ENCODE data around the gene TRHDE. TPM values are rescaled to one million over a fixed set of nuclear protein-coding genes. Genes with fewer than 3 reads are reported as not detected.

TRHDE gene
- total RNA-seq, 4 donors from 2014 or later = 0.77 to 31.2 (median 12.9) TPM

GRCh38 chr12:72297666-72298065 lies 25.5 kb downstream of the TRHDE start:
- TF ChIP-seq CTCF (IDR thresholded peaks at IDR 0.05) (no peak), POLR2A (IDR thresholded peaks at IDR 0.05) (no peak)
- Histone ChIP-seq H3K27ac (no peak overlapping the region), H3K27me3 (no peaks in the 10 kb centered on the region), H3K9me3 (no peaks in the 10 kb centered on the region), H3K4me1 (no peaks in the 10 kb centered on the region), H3K36me3 (no peaks in the 10 kb centered on the region), H3K4me3 (no peak overlapping the region)
- intact Hi-C loops (cut with DNase I; ENCODE audit: low total_unique reads) = no loop called here
- no peak for DNase-seq

GRCh38 chr12:72300728-72301127 lies 28.6 kb downstream of the TRHDE start:
- intact Hi-C loops (cut with DNase I; ENCODE audit: low total_unique reads) = no loop called here

DNA sequence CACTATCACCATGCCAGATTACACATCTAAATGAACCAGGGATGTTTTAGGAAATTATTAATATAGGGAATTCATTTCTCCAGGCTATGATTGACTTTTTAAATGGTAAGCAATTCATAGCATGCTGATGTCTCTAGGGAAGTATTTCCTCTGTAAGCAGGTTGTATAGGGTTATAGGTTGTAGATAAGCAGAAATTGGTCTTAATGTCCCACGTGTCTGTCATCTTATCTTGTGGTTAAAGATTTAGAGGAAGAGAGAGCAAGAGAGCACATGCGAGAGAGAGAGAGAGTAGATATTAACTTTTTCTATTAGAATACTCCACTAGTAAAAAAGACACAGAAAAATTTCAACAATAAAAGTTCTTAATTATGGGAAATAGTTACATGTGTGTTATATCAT lies 32.6 kb downstream of the TRHDE start:
- no peaks in the 10 kb centered on the region for H3K4me1 ChIP-seq
- H3K36me3 ChIP-seq = no peaks in the 10 kb centered on the region
- no peaks in the 10 kb centered on the region for H3K9me3 ChIP-seq
- intact Hi-C loops (cut with DNase I; ENCODE audit: low total_unique reads) = no loop called here
- no peaks in the 10 kb centered on the region for H3K27me3 ChIP-seq
- no peak for DNase-seq
- no peak overlapping the region for H3K4me3 ChIP-seq
- TF ChIP-seq CTCF (IDR thresholded peaks at IDR 0.05) = no peak
- no peak for TF ChIP-seq POLR2A (IDR thresholded peaks at IDR 0.05)
- no peak overlapping the region for H3K27ac ChIP-seq

More at GRCh38 chr12:72300728-72301127, 28.6 kb downstream of the TRHDE start:
- H3K27ac ChIP-seq = no peak overlapping the region
- DNase-seq = no peak
- no peaks in the 10 kb centered on the region for H3K36me3 ChIP-seq
- no peak overlapping the region for H3K4me3 ChIP-seq
- TF ChIP-seq CTCF (IDR thresholded peaks at IDR 0.05) (no peak), POLR2A (IDR thresholded peaks at IDR 0.05) (no peak)
- H3K27me3 ChIP-seq = no peaks in the 10 kb centered on the region
- no peaks in the 10 kb centered on the region for H3K9me3 ChIP-seq
- H3K4me1 ChIP-seq = no peaks in the 10 kb centered on the region

DNA sequence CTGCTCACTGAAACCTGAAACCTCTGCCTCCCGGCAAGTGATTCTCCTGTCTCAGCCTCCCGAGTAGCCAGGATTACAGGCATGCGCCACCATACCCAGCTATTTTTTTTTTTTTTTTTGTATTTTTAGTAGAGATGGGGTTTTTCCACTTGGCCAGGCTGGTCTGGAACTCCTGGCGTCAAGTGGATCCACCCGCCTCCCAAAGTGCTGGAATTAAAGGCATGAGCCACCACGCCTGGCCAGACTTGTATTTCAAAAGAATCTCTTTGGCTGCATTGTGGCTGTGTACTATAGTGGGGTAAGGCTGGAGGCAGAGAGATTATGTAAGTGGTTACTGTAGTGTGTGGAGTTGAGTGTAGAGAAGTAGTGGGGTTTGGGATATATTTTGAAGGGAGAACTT lies 35.1 kb downstream of the TRHDE start:
- H3K36me3 ChIP-seq = no peaks in the 10 kb centered on the region
- no peak overlapping the region for H3K4me3 ChIP-seq
- H3K27ac ChIP-seq = no peak overlapping the region
- no peak for TF ChIP-seq POLR2A (IDR thresholded peaks at IDR 0.05)
- no peak for TF ChIP-seq CTCF (IDR thresholded peaks at IDR 0.05)
- no peaks in the 10 kb centered on the region for H3K9me3 ChIP-seq
- no peaks in the 10 kb centered on the region for H3K4me1 ChIP-seq
- intact Hi-C loops (cut with DNase I; ENCODE audit: low total_unique reads) = no loop called here
- DNase-seq = no peak
- no peaks in the 10 kb centered on the region for H3K27me3 ChIP-seq

GRCh38 chr12:72311946-72312345 lies 39.8 kb downstream of the TRHDE start:
- DNase-seq = no peak
- intact Hi-C loops (cut with DNase I; ENCODE audit: low total_unique reads) = no loop called here
- no peaks in the 10 kb centered on the region for H3K9me3 ChIP-seq
- H3K27ac ChIP-seq = no peak overlapping the region
- H3K36me3 ChIP-seq = no peaks in the 10 kb centered on the region
- H3K4me3 ChIP-seq = no peak overlapping the region
- no peaks in the 10 kb centered on the region for H3K4me1 ChIP-seq
- H3K27me3 ChIP-seq = no peaks in the 10 kb centered on the region
- no peak for TF ChIP-seq CTCF (IDR thresholded peaks at IDR 0.05)
- TF ChIP-seq POLR2A (IDR thresholded peaks at IDR 0.05) = no peak
